CD4-positive, alpha-beta T cell treated with Interleukin-17A for 1 hour (primary cell): ENCODE data around the gene PSMD13.

Experiments
- DNase-seq: peaks from one replicate; pipeline ENCODE4 v3.0.0-alpha.2; 2020

The PSMD13 gene

DNA sequence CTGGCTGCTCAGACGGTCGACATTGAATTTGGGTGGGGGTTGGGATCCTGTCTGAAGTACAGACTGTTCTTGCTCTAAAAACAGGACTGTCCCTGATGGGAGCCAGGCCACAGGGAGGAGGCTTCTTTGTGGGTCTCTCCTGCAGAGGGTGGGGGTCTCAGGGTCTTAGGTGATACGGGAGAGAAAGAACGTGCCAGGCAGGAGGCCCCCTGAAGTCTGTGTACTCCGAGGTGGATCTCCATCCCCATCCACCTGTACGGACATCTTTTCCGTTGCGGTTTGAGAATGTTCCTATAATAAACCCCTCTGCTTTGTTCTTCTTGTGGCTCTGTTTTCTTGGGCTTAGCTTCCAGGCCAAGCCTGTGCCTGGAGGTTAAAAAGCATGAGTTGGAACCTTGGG, 15.9 kb downstream of the PSMD13 start:
- DNase-seq = no peak

DNA sequence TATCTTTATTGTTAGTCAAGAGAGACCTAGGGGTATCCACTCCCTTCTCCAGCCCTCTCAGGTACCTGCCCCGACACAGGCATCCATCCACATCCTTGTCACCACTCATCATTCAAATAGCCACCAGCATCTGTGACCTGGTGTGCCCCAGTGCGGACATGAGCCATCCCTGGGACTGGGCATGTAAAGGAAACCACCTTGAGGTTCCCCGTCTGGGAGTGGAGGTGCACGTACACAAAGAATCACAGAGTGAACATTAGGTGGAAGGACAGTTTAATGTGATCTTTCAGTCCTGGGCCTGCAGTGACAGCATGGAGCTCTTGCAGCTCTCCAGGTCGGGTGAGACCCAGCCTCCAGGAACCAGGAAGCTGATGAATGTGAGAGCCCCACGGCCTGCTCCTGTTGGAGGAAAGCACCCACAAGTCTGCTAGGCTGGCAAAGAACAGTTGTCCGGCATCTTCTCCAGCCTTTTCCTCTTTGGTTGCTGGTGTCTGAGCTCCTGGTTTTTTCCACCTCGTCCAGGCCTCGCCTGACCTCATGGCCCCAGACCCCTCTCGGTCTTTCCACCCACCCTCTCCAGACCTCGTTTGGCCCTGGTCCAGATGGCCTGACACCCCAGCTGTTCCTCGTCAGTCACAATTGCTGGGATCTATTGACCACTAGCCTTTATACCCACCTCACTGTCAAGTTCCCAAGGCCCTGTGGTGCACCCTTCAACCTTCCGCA, 16.5 kb downstream of the PSMD13 start:
- DNase-seq = no peak

DNA sequence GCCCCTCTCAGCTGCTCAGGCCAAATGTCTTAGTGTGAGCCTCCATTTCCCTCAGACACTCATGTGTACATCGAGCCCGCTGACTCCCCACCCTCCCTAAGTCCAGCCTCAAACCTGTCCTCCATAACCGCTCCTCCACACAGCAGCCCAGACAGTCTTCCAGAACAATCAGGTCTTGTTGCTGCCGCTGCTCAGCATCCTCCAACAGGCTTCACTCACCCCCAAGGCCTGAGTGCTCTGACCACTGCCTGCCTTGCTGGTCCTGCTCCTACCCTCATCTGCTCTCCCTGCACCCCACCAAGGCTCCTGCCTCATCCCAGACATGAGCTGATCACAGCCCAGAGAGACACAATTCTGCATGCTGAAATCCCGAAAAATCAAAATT, 17.1 kb downstream of the PSMD13 start:
- DNase-seq = no peak

DNA sequence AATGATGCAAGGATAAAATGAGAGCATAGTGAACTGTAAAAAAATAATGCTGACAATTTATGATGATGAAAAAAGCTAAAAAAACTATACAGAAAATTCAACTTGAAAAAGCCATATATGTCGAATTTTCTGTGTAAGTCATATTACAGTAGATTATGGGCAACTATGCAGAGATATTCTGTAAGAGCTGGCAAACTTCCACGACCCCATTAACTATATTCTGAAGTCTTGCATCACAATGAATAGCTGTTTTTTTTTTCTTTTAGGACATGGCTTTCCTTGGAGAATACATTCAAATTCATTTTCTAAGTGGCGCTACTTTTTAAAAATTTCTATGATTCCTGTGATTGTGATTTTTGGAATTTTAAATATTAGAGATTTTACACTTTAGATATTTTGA, 18.4 kb downstream of the PSMD13 start:
- DNase-seq = no peak

DNA sequence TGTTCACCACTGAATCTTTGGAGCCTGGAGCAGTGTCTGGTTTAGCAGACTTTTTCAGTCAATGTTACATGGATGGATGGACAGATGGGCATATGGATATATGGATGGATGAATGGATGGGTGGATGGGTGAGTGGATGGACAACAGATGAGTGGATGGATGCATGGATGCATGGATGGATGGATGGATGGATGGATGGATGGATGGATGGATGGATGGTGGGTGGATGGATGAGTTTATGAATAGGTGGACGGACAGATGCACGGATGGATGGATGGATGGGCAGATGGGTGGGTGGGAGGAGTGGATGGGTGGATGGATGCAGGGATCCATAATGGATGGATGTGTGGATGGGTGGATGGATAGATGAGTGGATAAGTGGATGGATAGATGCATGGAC, 19.0 kb downstream of the PSMD13 start:
- DNase-seq = no peak

DNA sequence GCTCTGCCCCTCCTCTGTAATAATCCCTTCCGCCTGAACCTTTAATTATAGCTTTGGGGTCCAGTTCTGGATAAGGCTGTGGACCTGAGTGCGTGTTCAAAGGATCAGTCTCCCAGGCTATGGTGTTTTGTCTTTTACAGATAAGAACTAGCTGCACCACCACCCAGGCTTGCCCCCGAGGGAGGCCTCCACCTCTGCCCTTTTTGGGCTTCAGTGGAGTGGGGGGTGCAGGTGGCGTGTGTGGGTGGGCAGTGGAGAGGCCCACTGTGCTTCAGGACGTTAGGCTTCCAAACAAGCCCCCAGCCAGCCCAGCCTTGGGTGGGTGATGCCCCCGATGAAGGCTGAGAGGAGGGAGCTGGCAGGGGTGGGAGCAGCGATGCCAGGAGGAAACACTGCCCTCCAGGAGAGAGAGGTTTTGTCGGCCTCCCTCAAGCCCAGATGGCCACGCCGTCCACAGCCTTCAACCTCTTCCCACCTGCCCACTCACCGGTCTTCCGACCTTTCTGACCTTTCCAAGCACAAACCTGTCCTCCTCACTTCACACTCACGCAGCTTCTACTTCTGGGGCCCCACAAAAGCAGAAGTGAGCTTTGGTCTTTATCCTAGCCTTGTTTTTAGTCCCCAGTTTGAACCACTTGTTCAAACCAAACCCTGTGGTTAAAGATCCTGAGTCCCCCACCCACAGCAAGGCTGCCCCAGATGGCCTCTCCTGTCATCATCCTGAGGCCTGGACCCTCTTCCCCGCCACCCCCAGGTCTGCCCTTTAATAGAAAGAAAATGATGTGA, 20.4 kb downstream of the PSMD13 start:
- DNase-seq = no peak

DNA sequence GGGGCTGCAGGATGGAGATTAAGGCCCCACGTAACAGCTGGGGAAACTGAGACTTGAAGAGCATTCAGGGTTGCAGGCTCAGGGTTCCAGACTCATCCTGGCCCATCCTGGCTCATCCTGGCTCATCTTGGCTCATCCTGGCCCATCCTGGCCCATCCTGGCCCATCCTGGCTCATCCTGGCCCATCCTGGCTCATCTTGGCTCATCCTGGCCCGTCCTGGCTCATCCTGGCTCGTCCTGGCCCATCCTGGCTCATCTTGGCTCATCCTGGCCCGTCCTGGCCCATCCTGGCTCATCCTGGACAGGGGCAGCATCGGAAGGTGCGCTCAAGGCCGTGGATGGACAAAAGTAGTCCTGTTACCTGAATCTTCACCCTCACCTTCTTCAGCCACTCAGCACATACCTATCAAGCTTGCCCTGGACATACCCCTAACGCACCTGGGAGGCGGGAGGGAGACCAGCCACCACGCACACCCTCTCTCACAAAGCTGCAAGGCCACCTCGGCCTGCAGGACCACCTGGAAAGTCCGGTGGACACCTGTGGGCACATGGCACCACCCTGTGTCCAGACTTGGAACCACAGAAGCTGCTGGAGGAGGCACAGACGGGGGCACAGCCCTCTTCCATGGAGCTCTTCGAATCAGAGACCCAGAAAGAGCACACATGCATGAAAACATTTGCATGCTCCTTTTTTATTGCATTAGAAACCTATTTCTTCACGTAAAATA, 21.2 kb downstream of the PSMD13 start:
- DNase-seq = no peak

DNA sequence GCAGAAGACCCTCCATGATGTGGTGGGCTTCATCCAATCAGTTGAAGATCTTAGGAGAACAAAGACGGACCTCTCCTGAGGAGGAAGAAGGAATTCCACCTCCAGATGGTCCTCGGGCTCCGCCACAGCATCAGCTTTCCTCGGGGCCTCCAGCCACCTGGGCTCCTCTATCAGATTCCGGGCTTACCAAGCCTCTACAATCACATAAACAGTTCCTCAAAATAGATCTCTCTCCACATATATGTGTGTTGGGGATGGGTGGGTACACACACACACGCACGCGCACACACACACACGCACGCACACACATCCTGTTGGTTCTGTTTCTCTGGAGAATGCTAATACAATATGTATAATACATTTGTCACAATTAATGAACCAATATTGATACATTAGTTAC, 22.6 kb downstream of the PSMD13 start:
- no peak for DNase-seq

DNA sequence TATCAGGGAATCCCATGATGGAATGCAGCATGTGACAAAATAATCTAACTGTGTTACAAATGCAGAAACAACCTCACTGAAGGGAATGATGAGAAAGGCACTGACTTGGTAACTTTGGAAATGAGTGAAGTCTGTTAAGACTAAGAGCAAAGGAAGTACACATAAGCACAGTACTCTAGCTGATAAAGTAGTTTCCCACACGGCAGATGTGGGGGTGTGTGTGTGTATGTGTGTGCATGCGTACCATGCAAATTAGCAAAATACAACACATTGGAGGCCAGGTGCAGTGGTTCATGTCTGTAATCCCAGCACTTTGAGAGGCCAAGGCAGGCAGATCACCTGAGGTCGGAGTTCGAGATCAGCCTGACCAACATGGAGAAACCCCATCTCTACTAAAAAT, 24.8 kb downstream of the PSMD13 start:
- DNase-seq = no peak

DNA sequence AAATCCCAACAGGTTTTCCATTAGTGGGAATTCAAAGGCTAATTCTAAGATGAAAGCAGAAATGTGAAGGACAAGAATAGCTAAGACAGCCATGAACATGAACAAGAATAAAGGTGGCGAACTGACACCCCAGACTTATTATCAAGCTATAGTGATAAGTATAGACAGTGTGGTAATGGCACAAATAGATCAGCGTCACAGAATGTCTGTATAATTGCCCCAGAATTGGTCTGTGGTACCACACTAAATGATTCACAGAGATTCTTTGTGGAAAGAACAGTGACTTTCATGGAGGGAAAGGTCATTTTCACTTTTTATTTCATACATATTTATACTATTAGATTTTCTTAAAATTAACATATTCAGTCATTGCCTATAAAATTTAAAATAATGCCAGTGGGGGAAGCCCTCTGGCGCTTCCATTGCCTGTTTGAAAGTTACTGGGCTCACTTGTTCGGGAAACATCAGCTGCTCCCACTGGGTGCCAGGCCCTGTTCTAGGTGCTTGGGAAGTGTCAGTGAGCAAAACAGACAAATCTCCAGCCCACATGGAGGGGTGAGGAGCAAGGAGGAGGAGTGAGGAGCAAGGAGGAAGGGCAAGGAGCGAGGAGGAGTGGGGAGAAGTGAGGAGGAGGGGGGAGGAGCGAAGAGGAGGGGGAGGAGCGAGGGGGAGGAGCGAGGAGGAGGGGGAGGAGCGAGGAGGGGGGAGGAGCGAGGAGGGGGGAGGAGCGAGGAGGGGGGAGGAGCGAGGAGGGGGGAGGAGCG, 30.1 kb downstream of the PSMD13 start:
- peak; percentile 51 for DNase-seq

DNA sequence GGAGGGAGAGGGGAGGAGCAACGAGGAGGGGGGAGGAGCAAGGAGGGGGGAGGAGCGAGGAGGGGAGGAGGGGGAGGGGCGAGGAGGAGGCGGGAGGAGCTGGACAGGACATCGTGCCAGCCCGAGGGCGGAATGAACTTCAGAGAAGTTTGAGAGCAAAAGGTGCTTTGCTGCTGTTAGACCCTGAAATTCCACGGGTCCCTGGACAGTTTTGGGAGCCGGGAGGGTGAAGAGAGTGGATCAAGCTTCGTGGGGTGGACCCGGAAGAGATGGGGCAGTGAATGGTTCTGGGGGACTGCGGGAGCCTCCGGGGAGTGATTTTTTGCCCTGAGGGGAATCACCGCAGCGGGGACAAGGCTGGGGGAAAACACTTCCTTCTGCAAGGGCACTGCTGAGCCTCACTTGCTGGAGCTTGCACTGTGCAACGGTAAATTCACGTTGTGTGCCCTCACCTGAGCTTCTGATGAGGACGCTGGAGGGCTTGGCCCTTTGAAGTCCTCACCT, 30.8 kb downstream of the PSMD13 start:
- DNase-seq = peak; percentile 64

DNA sequence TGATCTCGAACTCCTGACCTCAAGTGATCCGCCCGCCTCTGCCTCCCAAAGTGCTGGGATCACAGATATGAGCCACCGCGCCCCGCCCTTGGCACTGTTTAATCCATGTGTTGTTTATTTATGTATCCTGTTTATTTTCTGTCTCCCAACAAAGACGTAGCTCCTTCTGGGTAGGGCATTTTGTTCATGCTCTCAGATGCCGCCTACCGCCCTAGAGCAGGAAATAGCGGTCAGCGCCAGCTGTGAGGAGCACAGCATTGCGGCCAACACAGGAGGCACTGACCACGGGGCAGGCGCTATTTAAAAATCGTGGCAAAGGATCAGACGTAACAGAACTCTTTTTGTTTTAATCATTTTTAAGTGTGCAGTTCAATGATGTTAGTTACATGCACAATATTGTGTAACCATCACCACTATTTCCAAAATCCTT, 32.0 kb downstream of the PSMD13 start:
- DNase-seq = peak; percentile 71

DNA sequence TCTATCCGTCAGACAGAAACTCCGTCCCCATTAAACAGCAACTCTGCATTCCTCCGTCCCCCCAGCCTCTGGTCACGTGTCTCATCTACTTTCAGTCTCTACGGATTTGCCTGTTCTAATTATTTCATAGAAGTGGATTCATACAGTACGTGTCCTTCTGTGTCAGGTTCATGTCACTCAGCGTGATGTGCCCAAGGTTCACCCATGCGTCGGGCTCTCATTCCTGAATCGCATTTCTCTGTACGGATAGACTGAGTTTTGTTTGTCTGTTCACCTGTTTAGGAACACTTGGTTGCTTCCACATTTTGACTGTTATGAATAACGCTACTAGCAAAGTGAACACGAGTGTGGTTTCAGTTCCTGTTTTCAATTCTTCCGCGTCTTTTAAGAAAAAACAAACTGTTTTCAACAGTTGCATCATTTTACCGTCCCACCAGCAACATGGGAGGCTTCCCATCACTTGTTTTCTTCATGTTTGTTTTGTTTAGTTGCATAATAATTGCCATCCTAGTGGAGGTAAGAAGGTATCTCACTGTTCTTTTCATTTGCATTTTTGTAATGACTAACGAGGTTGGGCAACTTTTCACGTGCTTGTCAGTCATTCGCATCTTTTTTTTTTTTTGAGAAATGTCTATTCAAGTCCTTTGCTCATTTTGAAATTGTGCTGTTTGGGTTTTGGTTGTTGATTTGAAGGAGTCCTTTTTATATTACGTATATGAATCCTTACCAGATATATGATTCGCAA, 32.5 kb downstream of the PSMD13 start:
- DNase-seq = peak; percentile 81

DNA sequence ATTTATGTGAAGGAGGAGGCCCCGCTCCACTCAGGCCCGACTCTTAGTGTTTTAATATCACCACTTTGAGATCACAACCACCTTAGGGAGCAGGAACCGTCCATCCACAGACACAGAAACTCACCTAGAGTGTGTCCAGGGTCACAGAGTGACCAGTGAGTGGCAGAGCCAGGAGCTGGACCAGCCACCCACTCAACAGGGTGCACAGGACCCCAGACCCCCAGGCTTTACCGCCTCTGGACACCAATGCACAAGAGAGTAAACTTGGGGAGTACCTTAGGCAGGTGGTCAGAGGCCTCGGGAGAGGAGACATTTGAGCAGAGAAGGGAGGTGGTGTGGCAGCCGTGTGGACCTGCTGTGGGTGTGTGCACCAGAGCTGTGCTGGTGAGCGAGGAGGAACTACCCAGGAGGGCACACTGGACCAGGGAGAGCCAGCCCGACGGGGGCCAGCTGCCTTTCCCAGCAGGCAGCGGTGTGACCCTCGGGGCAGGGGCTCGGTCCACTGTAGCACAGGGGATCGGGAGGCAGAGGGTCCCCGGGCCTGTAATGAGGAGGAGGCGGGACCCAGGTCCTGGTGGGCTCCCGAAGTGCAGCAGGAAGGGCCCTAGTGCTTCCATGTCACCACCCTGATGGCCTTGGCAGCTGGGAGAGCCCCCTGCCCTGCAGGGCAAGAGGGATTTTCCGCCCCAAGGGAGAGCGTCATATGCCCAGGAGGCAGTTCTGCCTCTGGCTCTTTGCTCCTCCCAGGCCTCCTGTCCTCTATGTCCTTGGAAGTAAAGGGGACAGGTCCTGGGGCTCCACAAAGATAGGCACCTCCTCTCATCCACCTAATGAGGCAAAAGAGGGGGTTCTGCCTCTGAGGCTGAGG, 33.9 kb downstream of the PSMD13 start:
- DNase-seq = no peak

DNA sequence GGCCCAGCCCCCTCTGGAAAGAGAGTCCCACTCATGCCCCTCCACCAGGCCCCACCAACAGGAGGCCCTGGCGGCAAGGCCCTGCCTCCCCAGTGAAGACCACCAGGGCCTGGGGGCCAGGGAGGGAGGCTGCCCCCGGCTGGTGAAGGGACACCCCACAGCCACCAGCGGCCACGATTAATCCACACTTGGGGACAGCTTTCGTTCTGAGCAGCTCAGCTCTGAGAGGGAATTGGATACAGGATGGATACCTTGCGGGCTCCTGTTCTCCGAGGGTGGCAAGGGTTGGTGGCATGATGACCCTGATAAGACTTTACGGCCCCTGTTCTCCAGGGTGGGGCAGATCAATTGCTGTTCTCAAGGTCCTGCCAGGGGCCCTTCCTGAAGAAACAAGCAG, 34.5 kb downstream of the PSMD13 start:
- no peak for DNase-seq

DNA sequence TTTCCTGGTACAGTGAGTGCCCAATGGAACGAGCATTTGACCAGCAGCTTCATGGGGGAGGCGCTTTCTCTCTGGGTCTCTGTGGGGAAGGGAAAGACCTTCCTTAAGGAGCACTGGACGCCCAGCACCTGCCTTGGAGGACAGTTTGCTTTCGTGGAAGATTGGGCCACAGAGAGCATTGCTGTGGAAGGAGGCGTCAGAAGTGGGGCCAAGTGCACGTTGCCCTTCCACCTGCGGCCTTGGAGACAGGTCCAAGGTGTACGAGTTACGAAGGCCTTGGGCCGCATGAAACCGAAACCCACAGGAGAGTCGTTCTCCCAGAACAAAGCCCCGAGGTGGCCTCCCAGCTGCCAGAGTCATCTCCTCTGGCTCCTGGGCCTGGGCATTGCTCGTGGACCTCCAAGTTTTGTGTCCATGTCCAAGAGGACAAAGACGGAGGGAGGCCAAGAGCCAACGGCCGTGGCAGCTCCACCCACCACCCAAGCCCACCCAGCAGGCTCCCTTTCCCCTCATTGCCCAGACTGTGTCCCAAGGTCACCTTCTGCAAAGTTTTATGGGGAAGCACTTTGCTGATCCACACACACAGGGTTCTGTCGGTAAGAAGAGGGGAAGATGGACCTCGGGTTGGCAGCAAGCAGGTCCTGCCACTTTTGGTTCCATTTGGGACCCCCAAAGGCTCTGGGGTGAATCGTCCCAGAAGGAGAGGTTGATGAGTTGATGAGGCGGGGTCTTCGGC, 35.6 kb downstream of the PSMD13 start:
- DNase-seq = no peak

DNA sequence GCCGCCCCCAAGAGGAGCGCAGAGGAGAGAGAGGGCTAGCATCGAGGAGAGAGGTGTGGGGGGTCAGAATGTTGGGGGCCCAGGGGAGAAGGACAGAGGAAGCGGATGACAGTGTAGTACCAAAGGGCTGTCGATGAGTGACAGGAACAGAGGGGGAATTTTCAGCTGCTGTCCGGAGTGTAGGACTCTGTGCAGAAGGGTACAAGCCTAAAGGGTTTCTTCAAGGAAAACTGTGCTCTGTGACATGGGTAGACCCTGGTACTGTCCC, 36.1 kb downstream of the PSMD13 start:
- DNase-seq = no peak

DNA sequence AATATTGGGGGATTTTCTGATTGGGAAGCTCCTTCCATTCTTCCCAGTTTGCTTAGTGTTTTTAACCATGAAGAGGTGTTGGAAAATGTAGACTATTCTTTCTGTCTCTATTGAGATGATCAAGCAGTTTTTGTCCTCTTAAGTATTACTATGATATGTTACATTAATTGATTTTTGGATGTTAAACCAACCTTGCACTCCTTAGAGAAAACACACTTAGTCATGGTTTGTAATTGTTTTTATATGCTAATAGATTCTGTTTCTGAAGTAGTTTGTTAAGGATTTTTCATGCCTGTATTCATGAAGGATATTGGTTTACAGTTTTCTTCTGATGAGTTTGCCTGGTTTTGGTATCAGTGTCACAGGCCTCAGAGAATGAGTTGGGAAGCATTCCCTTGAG, 39.4 kb downstream of the PSMD13 start:
- no peak for DNase-seq

DNA sequence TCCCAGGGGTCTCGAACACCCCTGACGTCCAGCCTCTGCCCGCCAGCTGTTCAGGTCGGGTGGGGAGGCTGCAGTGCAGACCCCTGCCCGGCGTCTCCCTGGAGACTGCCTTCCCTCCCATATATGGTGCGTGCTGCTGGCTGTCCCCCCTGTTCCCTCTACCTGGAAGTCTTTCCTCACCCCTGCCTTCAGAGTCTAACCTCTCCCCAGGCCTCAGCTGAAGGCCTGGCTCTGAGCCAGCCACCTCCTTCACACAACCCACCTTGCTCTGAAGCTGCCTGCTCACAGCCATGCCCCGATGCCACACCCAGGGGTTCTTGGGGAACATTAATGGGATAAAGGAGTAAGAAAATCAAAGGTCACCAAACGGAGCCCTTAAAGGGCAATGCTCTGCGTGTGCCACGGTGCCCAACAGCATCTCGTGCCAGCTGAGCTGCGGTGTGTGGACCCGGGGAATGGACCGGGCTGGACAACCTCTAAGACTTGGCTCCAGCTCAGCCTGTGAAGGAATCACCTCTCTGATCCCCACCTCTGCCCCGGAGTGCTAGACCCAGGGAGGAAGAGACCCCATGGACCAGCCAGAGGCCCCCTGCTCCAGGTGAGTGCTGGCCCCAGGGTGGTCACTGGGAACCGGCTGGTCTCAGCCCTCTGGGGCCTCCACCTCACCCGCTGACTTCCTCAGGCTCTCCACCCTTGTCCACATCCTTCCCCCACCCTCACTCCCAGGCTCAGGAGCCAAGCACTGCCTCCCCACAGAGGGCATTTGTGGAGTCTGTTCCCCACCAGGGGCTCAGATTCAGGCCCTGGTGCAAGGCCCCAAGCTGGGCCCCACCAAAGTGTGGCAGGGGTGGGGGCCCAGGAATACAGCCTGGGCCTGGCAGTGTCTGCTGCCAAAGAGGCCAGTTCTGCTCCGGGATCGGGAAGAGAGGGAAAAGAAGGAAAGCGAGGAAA, 41.5 kb downstream of the PSMD13 start, which contains the start of gene NLRP6:
Gene NLRP6, plus strand, starts transcription at position 407 of the 951 bp plus-strand sequence. Its CDS starts 163 bp downstream, at position 570.
- no peak for DNase-seq
